Endothelial cell of umbilical vein (primary cell): ENCODE data around the gene GSTK1. TPM values are rescaled to one million over a fixed set of nuclear protein-coding genes. Genes with fewer than 3 reads are reported as not detected.

Experiments used
- BruUV-seq: library from RNA; stranded (reverse); fragments of 400-500 nt; replicated peaks from 2 replicates; lab custom pipeline; 2021; lab: Mats Ljungman, UMichigan
- CTCF ChIA-PET: fragments of 300-600, 350-600 bp; sonication (Branson Sonifier 250); formaldehyde crosslinking; loops from one replicate; lab custom pipeline; 2021; ENCODE audit warnings: antibody characterized with exemption, inconsistent platforms; lab: Charles Lee
- POLR2A ChIA-PET: fragments of 300-600, 350-600 bp; sonication (Branson Sonifier 250); formaldehyde crosslinking; loops from one replicate; lab custom pipeline; 2021; ENCODE audit warnings: antibody characterized with exemption, inconsistent platforms; lab: Charles Lee
- DNase-seq: peaks from one replicate; pipeline ENCODE4 v3.0.0-alpha.2; 2011; ENCODE audit warnings: low read depth, low spot score
- FAIRE-seq: peaks from 2 replicates; lab custom pipeline; 2011; peaks lifted over from hg19 to GRCh38; lab: Jason Lieb, UNC
- H2AFZ ChIP-seq: 2 replicates; pipeline ENCODE4 v1.6.0; 2012; ENCODE audit warnings: low read depth, low read length, control low read depth, inconsistent platforms
- H3K27ac ChIP-seq: 2 replicates; pipeline ENCODE4 v1.5.1; 2011; ENCODE audit warnings: low read depth, mild to moderate bottlenecking, control low read depth, low read length, moderate library complexity; ENCODE audit not compliant: insufficient read depth
- H3K27me3 ChIP-seq, 2 experiments: 2 replicates each; pipeline versions ENCODE4 v1.6.0 to v1.6.1; 2011; ENCODE audit warnings: low read length in 2 of 2, mixed read lengths in 1 of 2; ENCODE audit not compliant: control insufficient read depth in 2 of 2, insufficient read depth in 2 of 2
- H3K36me3 ChIP-seq, 2 experiments: 2 replicates in 1 of 2; 3 replicates in 1 of 2; pipeline ENCODE4 v1.5.1; 2011; ENCODE audit warnings: low read length in 2 of 2, mild to moderate bottlenecking in 1 of 2, moderate library complexity in 1 of 2; ENCODE audit not compliant: control insufficient read depth in 2 of 2, insufficient read depth in 2 of 2; ENCODE audit errors: extremely low read depth in 1 of 2
- H3K4me1 ChIP-seq: 3 replicates; pipeline ENCODE4 v1.5.1; 2011; ENCODE audit warnings: mild to moderate bottlenecking, low read length; ENCODE audit not compliant: control insufficient read depth, insufficient read depth; ENCODE audit errors: extremely low read depth
- H3K4me2 ChIP-seq: 2 replicates; pipeline ENCODE4 v1.6.1; 2011; ENCODE audit warnings: low read length, control low read depth, mixed read lengths; ENCODE audit not compliant: insufficient read depth
- H3K4me3 ChIP-seq, 3 experiments: fragments of 200-600 bp in 1 of 3; sonication (generic), shearing (Covaris generic) in 1 of 3; replicated peaks in 1 of 3; 2 replicates each; pipeline ENCODE4 v1.5.1; 2011 to 2016; ENCODE audit warnings: control low read depth in 3 of 3, low read length in 3 of 3, mild to moderate bottlenecking in 2 of 3, inconsistent platforms in 1 of 3, low read depth in 1 of 3, moderate library complexity in 1 of 3; ENCODE audit not compliant: insufficient read depth in 1 of 3
- H3K79me2 ChIP-seq: 2 replicates; pipeline ENCODE4 v1.6.0; 2012; ENCODE audit warnings: low read length, inconsistent platforms; ENCODE audit not compliant: control insufficient read depth, insufficient read depth
- H3K9ac ChIP-seq: replicated peaks from 2 replicates; pipeline ENCODE3; 2011; ENCODE audit warnings: low read length, control low read depth; ENCODE audit not compliant: insufficient read depth; ENCODE audit errors: extremely low read depth
- H3K9me1 ChIP-seq: replicated peaks from 3 replicates; pipeline ENCODE4 v1.6.0; 2011; ENCODE audit warnings: mild to moderate bottlenecking, low read length; ENCODE audit not compliant: control insufficient read depth, insufficient read depth; ENCODE audit errors: extremely low read depth
- H3K9me3 ChIP-seq: replicated peaks from 2 replicates; pipeline ENCODE4 v1.5.1; 2012; ENCODE audit warnings: low read length, inconsistent platforms; ENCODE audit not compliant: control insufficient read depth, insufficient read depth
- H4K20me1 ChIP-seq: replicated peaks from 2 replicates; pipeline ENCODE3; 2011; ENCODE audit warnings: mild to moderate bottlenecking, low read length; ENCODE audit not compliant: control insufficient read depth, insufficient read depth; ENCODE audit errors: extremely low read depth
- CTCF ChIP-seq, 2 donors: IDR thresholded peaks; 1 replicate in 1 of 2; 2 replicates in 1 of 2; pipeline ENCODE4 v1.5.1; 2011; ENCODE audit warnings: low read length in 2 of 2, mild to moderate bottlenecking in 2 of 2, moderate library complexity in 2 of 2, control low read depth in 1 of 2, inconsistent platforms in 1 of 2, low read depth in 1 of 2; ENCODE audit not compliant: insufficient read depth in 1 of 2; ENCODE audit errors: extremely low read depth in 1 of 2
- EZH2 ChIP-seq: IDR thresholded peaks from 2 replicates; pipeline ENCODE4 v1.6.1; 2012; ENCODE audit warnings: borderline replicate concordance, low read depth, mild to moderate bottlenecking, moderate library complexity, low read length, inconsistent platforms; ENCODE audit not compliant: severe bottlenecking
- FOS ChIP-seq: IDR thresholded peaks from 2 replicates; pipeline ENCODE4 v1.6.1; 2011; ENCODE audit warnings: mild to moderate bottlenecking, low read length, moderate library complexity, borderline replicate concordance; ENCODE audit not compliant: insufficient read depth
- GATA2 ChIP-seq: IDR thresholded peaks from 2 replicates; pipeline ENCODE4 v1.7.0; 2011; ENCODE audit warnings: low read depth, mild to moderate bottlenecking, moderate library complexity, mixed read lengths, low read length; ENCODE audit not compliant: insufficient read length, insufficient read depth
- JUN ChIP-seq: IDR thresholded peaks from 2 replicates; pipeline ENCODE4 v1.6.1; 2011; ENCODE audit warnings: borderline replicate concordance, low read depth; ENCODE audit not compliant: insufficient read length, insufficient read depth
- MAX ChIP-seq: IDR thresholded peaks from 2 replicates; pipeline ENCODE4 v1.6.1; 2011; ENCODE audit not compliant: insufficient read depth, insufficient read length
- POLR2AphosphoS5 ChIP-seq: IDR thresholded peaks from 2 replicates; pipeline ENCODE4 v1.6.1; 2012; ENCODE audit warnings: low read depth, mild to moderate bottlenecking, control low read depth, low read length, moderate library complexity; ENCODE audit not compliant: insufficient read depth
- dilution Hi-C: fragments of 300-500 bp; cut with MboI; formaldehyde crosslinking; loops from one replicate; pipeline ENCODE4 v1.15.0; 2019; ENCODE audit warnings: low sequenced_read_pairs; ENCODE audit not compliant: extremely low pct_ligation_motif_present
- intact Hi-C: fragments of 100-400 bp; cut with micrococcal nuclease; formaldehyde crosslinking; loops from one replicate; pipeline ENCODE4 v1.10.0; 2022
- polyA plus RNA-seq, 4 experiments: library from polyadenylated mRNA; depleted of rRNA in 3 of 4; stranded (reverse) in 3 of 4; unstranded in 1 of 4; fragments of >200 nt; gene quantifications; 2 replicates each; pipeline versions ENCODE4 v1.2.1 to v1.2.3, GENCODE V29; 2011 to 2012; ENCODE audit warnings: missing spikeins in 1 of 4
- total RNA-seq: library from RNA; stranded (reverse); gene quantifications from 2 replicates; pipeline ENCODE4 v1.2.3, GENCODE V29; 2021

Gene GSTK1
- total and polyA plus RNA-seq, 2 donors (not counting 3 experiments of a cell fraction or from before 2014, with no cell fraction given) = 119 to 132 TPM

DNA sequence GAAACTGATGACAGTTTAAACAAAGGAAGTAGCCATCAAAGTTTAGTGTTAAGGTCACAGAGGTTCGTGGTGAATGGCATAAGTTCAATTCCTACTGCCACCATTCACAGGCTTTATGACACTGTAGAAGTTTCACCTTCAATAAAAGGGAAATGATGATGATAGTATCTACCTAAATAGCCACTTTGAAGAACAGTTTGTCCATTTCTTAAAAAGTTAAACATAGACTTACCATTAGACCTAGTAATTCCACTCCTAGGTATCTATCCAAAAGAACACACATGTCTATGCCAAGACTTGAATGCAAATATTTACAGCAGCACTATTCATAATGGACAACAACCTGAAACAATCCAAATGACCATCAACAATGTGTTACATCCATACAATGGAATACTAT lies 18.9 kb upstream of the GSTK1 start:
- Histone ChIP-seq H3K9ac (no peak overlapping the region), H3K27me3 (peaks cover 2 to 5% of the 10 kb centered on the region in 2 experiments), H3K4me3 (no peak overlapping the region), H3K27ac (no peak overlapping the region), H3K79me2 (no peaks in the 10 kb centered on the region), H3K9me1 (no peaks in the 10 kb centered on the region), H3K4me1 (peaks cover 6% of the 10 kb centered on the region), H3K36me3 (no peaks in the 10 kb centered on the region), H3K9me3 (no peaks in the 10 kb centered on the region), H4K20me1 (no peaks in the 10 kb centered on the region), H2AFZ (no peak overlapping the region), H3K4me2 (no peak overlapping the region)
- FAIRE-seq (no peak), DNase-seq (no peak)
- intact Hi-C loops (loop anchor here (5.0 kb wide), 3 partner anchors 43 to 263 kb away; partner anchors contain the start of gene CASP2), dilution Hi-C loops (no loop called here)
- ChIA-PET CTCF (interaction anchor here (1.0 to 2.2 kb wide), 4 partner anchors 19 to 60 kb away, joined by 4 to 8 read pairs (median 4); partner anchors contain the start of gene GSTK1), POLR2A (no interaction called here)
- no TSS peak for BruUV-seq
- TF ChIP-seq POLR2AphosphoS5 = no peak
- no peak for TF ChIP-seq EZH2
- TF ChIP-seq FOS = no peak
- no peak for TF ChIP-seq GATA2
- TF ChIP-seq MAX = no peak
- TF ChIP-seq JUN = no peak
- no peak for TF ChIP-seq CTCF (IDR thresholded peaks at IDR 0.05; ENCODE audit: extremely low read depth in 1 of 2, insufficient read depth in 1 of 2, low read depth in 1 of 2, low read length in 2 of 2)
